HCT116 (cell line): ENCODE data around the gene MTUS2.

Source experiments
- CBX3 ChIP-seq: IDR thresholded peaks from 2 replicates; pipeline ENCODE4 v1.6.1; 2012; ENCODE audit warnings: low read depth
- CTCF ChIP-seq, 3 experiments: fragments of 200-600 bp in 1 of 3; sonication (generic) in 1 of 3; IDR thresholded peaks in 2 of 3; conservative IDR thresholded peaks in 1 of 3; 2 replicates each; pipeline ENCODE4 v1.5.1; 2012 to 2017; ENCODE audit warnings: low read depth in 2 of 3, low read length in 2 of 3, antibody characterized with exemption in 1 of 3, borderline replicate concordance in 1 of 3, control low read depth in 1 of 3, mild to moderate bottlenecking in 1 of 3, mixed read lengths in 1 of 3, mixed run types in 1 of 3, moderate library complexity in 1 of 3; ENCODE audit not compliant: insufficient read depth in 1 of 3
- EGR1 ChIP-seq: IDR thresholded peaks from 2 replicates; pipeline ENCODE4 v1.6.1; 2012; ENCODE audit warnings: low read depth
- EZH2 ChIP-seq: fragments of 200-600 bp; sonication (generic); IDR thresholded peaks from 2 replicates; pipeline ENCODE4 v1.6.1; 2017; ENCODE audit warnings: antibody characterized with exemption, mixed run types
- FOSL1 ChIP-seq: IDR thresholded peaks from 2 replicates; pipeline ENCODE4 v1.6.1; 2012; ENCODE audit warnings: low read depth
- POLR2A ChIP-seq: IDR thresholded peaks from 2 replicates; pipeline ENCODE4 v1.7.0; 2011; ENCODE audit warnings: borderline replicate concordance; ENCODE audit not compliant: insufficient read depth, insufficient read length; ENCODE audit errors: extremely low read depth
- POLR2AphosphoS5 ChIP-seq: IDR thresholded peaks from 2 replicates; pipeline ENCODE4 v1.6.1; 2011; ENCODE audit warnings: mild to moderate bottlenecking, low read depth, low read length, moderate library complexity
- SIN3A ChIP-seq: IDR thresholded peaks from 2 replicates; pipeline ENCODE4 v1.6.1; 2012; ENCODE audit warnings: low read depth
- SP1 ChIP-seq: IDR thresholded peaks from 2 replicates; pipeline ENCODE4 v1.6.1; 2012; ENCODE audit warnings: low read depth
- SRF ChIP-seq: IDR thresholded peaks from 2 replicates; pipeline ENCODE4 v1.6.1; 2012; ENCODE audit warnings: low read depth
- YY1 ChIP-seq: IDR thresholded peaks from 2 replicates; pipeline ENCODE4 v1.6.1; 2011; ENCODE audit warnings: low read length, low read depth, moderate library complexity, mild to moderate bottlenecking; ENCODE audit not compliant: insufficient replicate concordance; ENCODE audit errors: extremely low read depth
- TF ChIP-seq, protein P1 (sequence below): IDR thresholded peaks from 2 replicates; pipeline ENCODE4 v1.6.1; 2012

GRCh38 chr13:29537736-29538651 is 717.9 kb downstream of the MTUS2 start:
- TF ChIP-seq CTCF (IDR thresholded peaks at IDR 0.05 in 2 of 3, conservative IDR thresholded peaks at IDR 0.05 in 1 of 3; ENCODE audit: borderline replicate concordance in 1 of 3, insufficient read depth in 1 of 3, low read depth in 2 of 3, low read length in 2 of 3) (no peak), SIN3A (no peak), CBX3 (no peak), SP1 (no peak), POLR2A (no peak), YY1 (no peak), SRF (no peak), FOSL1 (no peak), EZH2 (no peak), EGR1 (no peak), POLR2AphosphoS5 (no peak)
- TF ChIP-seq, protein P1, sequence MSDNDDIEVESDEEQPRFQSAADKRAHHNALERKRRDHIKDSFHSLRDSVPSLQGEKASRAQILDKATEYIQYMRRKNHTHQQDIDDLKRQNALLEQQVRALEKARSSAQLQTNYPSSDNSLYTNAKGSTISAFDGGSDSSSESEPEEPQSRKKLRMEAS: no peak
